T1000 (cell line): ENCODE measurements around the gene BMP2.

Experiments used
- DNase-seq: peaks from one replicate; lab custom pipeline; 2025; ENCODE audit warnings: mixed read lengths; lab: John Stamatoyannopoulos, UW

BMP2 gene

GRCh38 chr20:6767536-6768227 is at the start of gene BMP2:
Gene BMP2, plus strand, starts transcription at chr20:6767686. Its CDS starts 2,441 bp downstream, at chr20:6770127.
- DNase-seq, result peak; percentile 56

GRCh38 chr20:6718662-6719368 is 48.7 kb upstream of the BMP2 start:
- DNase-seq, result peak; percentile 60

- no peak for DNase-seq
These were observed 48.1 kb upstream of the BMP2 start for GRCh38 chr20:6719369-6719721.

GRCh38 chr20:6726761-6727160 is 40.7 kb upstream of the BMP2 start:
- no peak for DNase-seq

GRCh38 chr20:6730672-6731328 is 36.7 kb upstream of the BMP2 start:
- DNase-seq, result no peak

- DNase-seq, result no peak
These were observed 35.5 kb upstream of the BMP2 start for GRCh38 chr20:6732001-6732447.

- no peak for DNase-seq
These were observed 34.6 kb upstream of the BMP2 start for GRCh38 chr20:6732851-6733250.

GRCh38 chr20:6733965-6734364 is 33.5 kb upstream of the BMP2 start:
- no peak for DNase-seq

- no peak for DNase-seq
These were observed 31.3 kb upstream of the BMP2 start for GRCh38 chr20:6735942-6736845.

- no peak for DNase-seq
These were observed 28.1 kb upstream of the BMP2 start for GRCh38 chr20:6739406-6739805.

- no peak for DNase-seq
These were observed 27.4 kb upstream of the BMP2 start for GRCh38 chr20:6740096-6740495.

GRCh38 chr20:6744180-6744579 is 23.3 kb upstream of the BMP2 start:
- DNase-seq, result no peak

- no peak for DNase-seq
These were observed 22.7 kb upstream of the BMP2 start for GRCh38 chr20:6744805-6745204.

GRCh38 chr20:6746901-6747609 is 20.4 kb upstream of the BMP2 start:
- no peak for DNase-seq

GRCh38 chr20:6750438-6750837 is 17.0 kb upstream of the BMP2 start:
- no peak for DNase-seq

- DNase-seq, result no peak
These were observed 10.5 kb upstream of the BMP2 start for GRCh38 chr20:6756693-6757595.

GRCh38 chr20:6764619-6765018 is 2.9 kb upstream of the BMP2 start:
- DNase-seq, result no peak

GRCh38 chr20:6765469-6766058 is 1.9 kb upstream of the BMP2 start:
- DNase-seq, result no peak

GRCh38 chr20:6766433-6766832 is 1.1 kb upstream of the BMP2 start:
- DNase-seq, result no peak

GRCh38 chr20:6767126-6767535 is 355 bp upstream of the BMP2 start:
- no peak for DNase-seq
